Cardiac fibroblast (primary cell): Measurements from ENCODE around the gene DPF1.
"Not testable (repeated sequence)": the region's sequence is repeated elsewhere in the genome, so short reads cannot be mapped to it uniquely, and the experiment has no call there.

Source experiments
- DNase-seq, 2 donors: peaks; one replicate each; pipeline versions ENCODE4 v3.0.0 to v3.0.0-alpha.2; 2010; ENCODE audit warnings: low read depth in 2 of 2
- H3K4me3 ChIP-seq, 2 donors: replicated peaks in 1 of 2; 1 replicate in 1 of 2; 2 replicates in 1 of 2; pipeline ENCODE4 v1.5.1; 2011; ENCODE audit warnings: low read depth in 2 of 2, low read length in 2 of 2, mild to moderate bottlenecking in 2 of 2, moderate library complexity in 1 of 2
- TF ChIP-seq, protein P1 (sequence below): IDR thresholded peaks from one replicate; pipeline ENCODE4 v1.5.1; 2011; ENCODE audit warnings: low read depth, mild to moderate bottlenecking, low read length, inconsistent platforms

Gene DPF1

GRCh38 chr19:38234615-38235014 is 10.6 kb upstream of the DPF1 start:
- TF ChIP-seq, protein P1, sequence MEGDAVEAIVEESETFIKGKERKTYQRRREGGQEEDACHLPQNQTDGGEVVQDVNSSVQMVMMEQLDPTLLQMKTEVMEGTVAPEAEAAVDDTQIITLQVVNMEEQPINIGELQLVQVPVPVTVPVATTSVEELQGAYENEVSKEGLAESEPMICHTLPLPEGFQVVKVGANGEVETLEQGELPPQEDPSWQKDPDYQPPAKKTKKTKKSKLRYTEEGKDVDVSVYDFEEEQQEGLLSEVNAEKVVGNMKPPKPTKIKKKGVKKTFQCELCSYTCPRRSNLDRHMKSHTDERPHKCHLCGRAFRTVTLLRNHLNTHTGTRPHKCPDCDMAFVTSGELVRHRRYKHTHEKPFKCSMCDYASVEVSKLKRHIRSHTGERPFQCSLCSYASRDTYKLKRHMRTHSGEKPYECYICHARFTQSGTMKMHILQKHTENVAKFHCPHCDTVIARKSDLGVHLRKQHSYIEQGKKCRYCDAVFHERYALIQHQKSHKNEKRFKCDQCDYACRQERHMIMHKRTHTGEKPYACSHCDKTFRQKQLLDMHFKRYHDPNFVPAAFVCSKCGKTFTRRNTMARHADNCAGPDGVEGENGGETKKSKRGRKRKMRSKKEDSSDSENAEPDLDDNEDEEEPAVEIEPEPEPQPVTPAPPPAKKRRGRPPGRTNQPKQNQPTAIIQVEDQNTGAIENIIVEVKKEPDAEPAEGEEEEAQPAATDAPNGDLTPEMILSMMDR, result no peak
- DNase-seq, result no peak
- no peak overlapping the region for H3K4me3 ChIP-seq

GRCh38 chr19:38233740-38234251 is 9.8 kb upstream of the DPF1 start:
- no peak overlapping the region for H3K4me3 ChIP-seq
- peak; percentile 77 to 79 for DNase-seq
- TF ChIP-seq, protein P1, result peak; percentile 84

- TF ChIP-seq, protein P1, result no peak
- no peak overlapping the region for H3K4me3 ChIP-seq
- no peak for DNase-seq
Measured at GRCh38 chr19:38231918-38232317, 7.9 kb upstream of the DPF1 start.

GRCh38 chr19:38230506-38231133 is 6.6 kb upstream of the DPF1 start:
- not testable (repeated sequence) for H3K4me3 ChIP-seq

DNA sequence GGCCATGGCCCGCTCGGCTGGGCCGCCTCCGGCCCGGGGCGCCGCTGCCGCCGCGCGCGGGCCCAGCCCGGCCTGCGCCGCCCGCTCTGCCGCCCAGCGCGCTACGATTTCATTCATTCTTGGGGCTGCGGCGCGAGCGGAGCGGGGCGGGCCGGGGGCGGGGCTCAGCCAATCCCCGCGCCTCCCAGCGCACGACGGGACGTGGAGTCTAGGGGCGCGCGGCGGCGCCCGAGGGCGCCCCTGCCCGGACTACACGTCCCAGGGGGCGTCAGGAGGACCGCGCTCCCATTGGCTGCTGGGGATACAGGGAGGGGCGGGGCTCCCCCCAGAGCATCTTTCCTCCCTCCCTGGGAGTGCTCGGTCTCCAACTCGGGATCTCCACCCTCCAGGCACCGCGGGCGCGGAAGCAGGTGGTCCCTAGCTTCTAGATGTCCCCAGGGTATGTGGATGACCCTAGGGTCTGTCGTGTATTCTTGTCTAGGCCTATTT is 5.6 kb upstream of the DPF1 start:
- TF ChIP-seq, protein P1, result no peak
- peak overlapping the region in 1 of 2 donors; percentile 51 for H3K4me3 ChIP-seq
- DNase-seq, result peak; percentile 75 to 90

More at GRCh38 chr19:38230506-38231133, 6.6 kb upstream of the DPF1 start:
- DNase-seq, result not testable (repeated sequence)

- no peak for DNase-seq
- peak overlapping the region; percentile 43 to 51 for H3K4me3 ChIP-seq
- TF ChIP-seq, protein P1, result no peak
Measured at GRCh38 chr19:38228491-38229439, 4.7 kb upstream of the DPF1 start.

DNA sequence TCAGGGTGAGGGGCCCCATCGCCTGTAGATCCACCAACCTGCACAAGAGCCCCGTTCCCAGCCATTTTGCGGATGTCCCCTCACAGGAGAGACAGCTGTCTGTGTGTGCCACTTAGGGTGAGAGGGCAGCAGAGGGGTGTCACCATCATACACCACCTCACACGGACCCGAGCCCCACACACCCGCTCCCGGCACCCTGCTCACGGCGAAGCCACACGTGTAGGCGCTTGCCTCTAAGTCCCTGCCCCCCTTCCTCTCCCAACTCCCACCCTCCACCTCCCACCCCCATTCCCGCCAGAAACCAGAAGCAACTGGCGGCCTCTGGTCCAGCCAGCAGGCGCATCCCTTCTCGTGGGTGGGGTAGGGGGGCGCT is 4.0 kb upstream of the DPF1 start:
- TF ChIP-seq, protein P1, result no peak
- H3K4me3 ChIP-seq, result no peak overlapping the region
- no peak for DNase-seq
